Endothelial cell of umbilical vein (primary cell): Measurements from ENCODE around the gene APCDD1L. TPM values are rescaled to one million over a fixed set of nuclear protein-coding genes. Genes with fewer than 3 reads are reported as not detected.

Experiments used
- BruUV-seq: library from RNA; stranded (reverse); fragments of 400-500 nt; replicated peaks from 2 replicates; lab custom pipeline; 2021; lab: Mats Ljungman, UMichigan
- CTCF ChIA-PET: fragments of 300-600, 350-600 bp; sonication (Branson Sonifier 250); formaldehyde crosslinking; loops from one replicate; lab custom pipeline; 2021; ENCODE audit warnings: antibody characterized with exemption, inconsistent platforms; lab: Charles Lee
- POLR2A ChIA-PET: fragments of 300-600, 350-600 bp; sonication (Branson Sonifier 250); formaldehyde crosslinking; loops from one replicate; lab custom pipeline; 2021; ENCODE audit warnings: antibody characterized with exemption, inconsistent platforms; lab: Charles Lee
- DNase-seq: peaks from one replicate; pipeline ENCODE4 v3.0.0-alpha.2; 2011; ENCODE audit warnings: low read depth, low spot score
- FAIRE-seq: peaks from 2 replicates; lab custom pipeline; 2011; peaks lifted over from hg19 to GRCh38; lab: Jason Lieb, UNC
- H2AFZ ChIP-seq: 2 replicates; pipeline ENCODE4 v1.6.0; 2012; ENCODE audit warnings: low read depth, low read length, control low read depth, inconsistent platforms
- H3K27ac ChIP-seq: 2 replicates; pipeline ENCODE4 v1.5.1; 2011; ENCODE audit warnings: low read depth, mild to moderate bottlenecking, control low read depth, low read length, moderate library complexity; ENCODE audit not compliant: insufficient read depth
- H3K27me3 ChIP-seq, 2 experiments: 2 replicates each; pipeline versions ENCODE4 v1.6.0 to v1.6.1; 2011; ENCODE audit warnings: low read length in 2 of 2, mixed read lengths in 1 of 2; ENCODE audit not compliant: control insufficient read depth in 2 of 2, insufficient read depth in 2 of 2
- H3K36me3 ChIP-seq, 2 experiments: 2 replicates in 1 of 2; 3 replicates in 1 of 2; pipeline ENCODE4 v1.5.1; 2011; ENCODE audit warnings: low read length in 2 of 2, mild to moderate bottlenecking in 1 of 2, moderate library complexity in 1 of 2; ENCODE audit not compliant: control insufficient read depth in 2 of 2, insufficient read depth in 2 of 2; ENCODE audit errors: extremely low read depth in 1 of 2
- H3K4me1 ChIP-seq: 3 replicates; pipeline ENCODE4 v1.5.1; 2011; ENCODE audit warnings: mild to moderate bottlenecking, low read length; ENCODE audit not compliant: control insufficient read depth, insufficient read depth; ENCODE audit errors: extremely low read depth
- H3K4me2 ChIP-seq: 2 replicates; pipeline ENCODE4 v1.6.1; 2011; ENCODE audit warnings: low read length, control low read depth, mixed read lengths; ENCODE audit not compliant: insufficient read depth
- H3K4me3 ChIP-seq, 3 experiments: fragments of 200-600 bp in 1 of 3; sonication (generic), shearing (Covaris generic) in 1 of 3; replicated peaks in 1 of 3; 2 replicates each; pipeline ENCODE4 v1.5.1; 2011 to 2016; ENCODE audit warnings: control low read depth in 3 of 3, low read length in 3 of 3, mild to moderate bottlenecking in 2 of 3, inconsistent platforms in 1 of 3, low read depth in 1 of 3, moderate library complexity in 1 of 3; ENCODE audit not compliant: insufficient read depth in 1 of 3
- H3K79me2 ChIP-seq: 2 replicates; pipeline ENCODE4 v1.6.0; 2012; ENCODE audit warnings: low read length, inconsistent platforms; ENCODE audit not compliant: control insufficient read depth, insufficient read depth
- H3K9ac ChIP-seq: replicated peaks from 2 replicates; pipeline ENCODE3; 2011; ENCODE audit warnings: low read length, control low read depth; ENCODE audit not compliant: insufficient read depth; ENCODE audit errors: extremely low read depth
- H3K9me1 ChIP-seq: replicated peaks from 3 replicates; pipeline ENCODE4 v1.6.0; 2011; ENCODE audit warnings: mild to moderate bottlenecking, low read length; ENCODE audit not compliant: control insufficient read depth, insufficient read depth; ENCODE audit errors: extremely low read depth
- H3K9me3 ChIP-seq: replicated peaks from 2 replicates; pipeline ENCODE4 v1.5.1; 2012; ENCODE audit warnings: low read length, inconsistent platforms; ENCODE audit not compliant: control insufficient read depth, insufficient read depth
- H4K20me1 ChIP-seq: replicated peaks from 2 replicates; pipeline ENCODE3; 2011; ENCODE audit warnings: mild to moderate bottlenecking, low read length; ENCODE audit not compliant: control insufficient read depth, insufficient read depth; ENCODE audit errors: extremely low read depth
- CTCF ChIP-seq, 2 donors: IDR thresholded peaks; 1 replicate in 1 of 2; 2 replicates in 1 of 2; pipeline ENCODE4 v1.5.1; 2011; ENCODE audit warnings: low read length in 2 of 2, mild to moderate bottlenecking in 2 of 2, moderate library complexity in 2 of 2, control low read depth in 1 of 2, inconsistent platforms in 1 of 2, low read depth in 1 of 2; ENCODE audit not compliant: insufficient read depth in 1 of 2; ENCODE audit errors: extremely low read depth in 1 of 2
- EZH2 ChIP-seq: IDR thresholded peaks from 2 replicates; pipeline ENCODE4 v1.6.1; 2012; ENCODE audit warnings: borderline replicate concordance, low read depth, mild to moderate bottlenecking, moderate library complexity, low read length, inconsistent platforms; ENCODE audit not compliant: severe bottlenecking
- FOS ChIP-seq: IDR thresholded peaks from 2 replicates; pipeline ENCODE4 v1.6.1; 2011; ENCODE audit warnings: mild to moderate bottlenecking, low read length, moderate library complexity, borderline replicate concordance; ENCODE audit not compliant: insufficient read depth
- GATA2 ChIP-seq: IDR thresholded peaks from 2 replicates; pipeline ENCODE4 v1.7.0; 2011; ENCODE audit warnings: low read depth, mild to moderate bottlenecking, moderate library complexity, mixed read lengths, low read length; ENCODE audit not compliant: insufficient read length, insufficient read depth
- JUN ChIP-seq: IDR thresholded peaks from 2 replicates; pipeline ENCODE4 v1.6.1; 2011; ENCODE audit warnings: borderline replicate concordance, low read depth; ENCODE audit not compliant: insufficient read length, insufficient read depth
- MAX ChIP-seq: IDR thresholded peaks from 2 replicates; pipeline ENCODE4 v1.6.1; 2011; ENCODE audit not compliant: insufficient read depth, insufficient read length
- MYC ChIP-seq: IDR thresholded peaks from one replicate; pipeline ENCODE4 v1.6.1; 2011; ENCODE audit warnings: mild to moderate bottlenecking, low read depth, low read length
- POLR2A ChIP-seq: IDR thresholded peaks from 2 replicates; pipeline ENCODE4 v1.6.1; 2012; ENCODE audit warnings: low read depth, mild to moderate bottlenecking, control low read depth, low read length
- POLR2AphosphoS5 ChIP-seq: IDR thresholded peaks from 2 replicates; pipeline ENCODE4 v1.6.1; 2012; ENCODE audit warnings: low read depth, mild to moderate bottlenecking, control low read depth, low read length, moderate library complexity; ENCODE audit not compliant: insufficient read depth
- dilution Hi-C: fragments of 300-500 bp; cut with MboI; formaldehyde crosslinking; loops from one replicate; pipeline ENCODE4 v1.15.0; 2019; ENCODE audit warnings: low sequenced_read_pairs; ENCODE audit not compliant: extremely low pct_ligation_motif_present
- intact Hi-C: fragments of 100-400 bp; cut with micrococcal nuclease; formaldehyde crosslinking; loops from one replicate; pipeline ENCODE4 v1.10.0; 2022
- polyA plus RNA-seq, 4 experiments: library from polyadenylated mRNA; depleted of rRNA in 3 of 4; stranded (reverse) in 3 of 4; unstranded in 1 of 4; fragments of >200 nt; gene quantifications; 2 replicates each; pipeline versions ENCODE4 v1.2.1 to v1.2.3, GENCODE V29; 2011 to 2012; ENCODE audit warnings: missing spikeins in 1 of 4
- total RNA-seq: library from RNA; stranded (reverse); gene quantifications from 2 replicates; pipeline ENCODE4 v1.2.3, GENCODE V29; 2021

Gene APCDD1L
- total and polyA plus RNA-seq, 2 donors (not counting 3 experiments of a cell fraction or from before 2014, with no cell fraction given) = 0.17 to 1.4 TPM

- H4K20me1 ChIP-seq = no peaks in the 10 kb centered on the region
- POLR2A ChIA-PET = no interaction called here
These were observed 90.8 kb downstream of the APCDD1L start for GRCh38 chr20:58424218-58424969.

More at GRCh38 chr20:58424218-58424969, 90.8 kb downstream of the APCDD1L start:
- CTCF ChIA-PET = interaction anchor here (1.0 kb wide), 2 partner anchors 16 to 23 kb away, joined by 3 to 6 read pairs; no protein-coding TSS in a partner anchor
- intact Hi-C loops (no loop called here), dilution Hi-C loops (no loop called here)
- FAIRE-seq = no peak
- no TSS peak for BruUV-seq
- Histone ChIP-seq H3K36me3 (no peaks in the 10 kb centered on the region), H3K27me3 (no peaks in the 10 kb centered on the region), H3K79me2 (peaks cover 71% of the 10 kb centered on the region), H2AFZ (no peak overlapping the region), H3K9me1 (no peaks in the 10 kb centered on the region), H3K27ac (no peak overlapping the region), H3K4me2 (no peak overlapping the region), H3K4me1 (no peaks in the 10 kb centered on the region), H3K4me3 (no peak overlapping the region), H3K9me3 (no peaks in the 10 kb centered on the region), H3K9ac (no peak overlapping the region)
- TF ChIP-seq JUN (no peak), EZH2 (no peak), GATA2 (no peak), FOS (no peak), POLR2A (no peak), MAX (no peak), MYC (no peak), POLR2AphosphoS5 (no peak), CTCF (IDR thresholded peaks at IDR 0.05; ENCODE audit: extremely low read depth in 1 of 2, insufficient read depth in 1 of 2, low read depth in 1 of 2, low read length in 2 of 2) (no peak)
- DNase-seq = no peak
